Esophagus squamous epithelium (tissue), 5 donors: ENCODE measurements around the gene ADAMTSL3. TPM values are rescaled to one million over a fixed set of nuclear protein-coding genes. Genes with fewer than 3 reads are reported as not detected.

ENCODE experiments used
- DNase-seq: peaks from one replicate; lab custom pipeline; 2025; lab: John Stamatoyannopoulos, UW
- H3K27ac ChIP-seq, 4 donors: fragments of 200-600 bp; sonication (generic); one replicate each; pipeline ENCODE4 v1.5.1; 2016 to 2019; ENCODE audit warnings: mild to moderate bottlenecking in 1 of 4
- H3K27me3 ChIP-seq, 4 donors: fragments of 200-600 bp; sonication (generic); 1 replicate in 3 of 4; 2 replicates in 1 of 4; pipeline versions ENCODE4 v1.5.1 to v1.6.0; 2017 to 2021; ENCODE audit warnings: antibody characterized with exemption in 1 of 4
- H3K36me3 ChIP-seq, 3 donors: fragments of 200-600 bp; sonication (generic); one replicate each; pipeline ENCODE4 v1.5.1; 2016 to 2019
- H3K4me1 ChIP-seq, 3 donors: fragments of 200-600 bp; sonication (generic); one replicate each; pipeline ENCODE4 v1.5.1; 2017 to 2019
- H3K4me3 ChIP-seq, 4 donors: fragments of 200-600 bp; sonication (generic); 1 replicate in 3 of 4; 2 replicates in 1 of 4; pipeline ENCODE4 v1.5.1; 2016 to 2019; ENCODE audit warnings: mild to moderate bottlenecking in 2 of 4, moderate library complexity in 1 of 4
- H3K9me3 ChIP-seq, 3 donors: fragments of 200-600 bp; sonication (generic); one replicate each; pipeline ENCODE4 v1.5.1; 2016 to 2019
- POLR2A ChIP-seq, 4 donors: fragments of 450-650 bp; IDR thresholded peaks; one replicate each; pipeline ENCODE4 v1.6.1; 2017; ENCODE audit warnings: antibody characterized with exemption in 4 of 4, mild to moderate bottlenecking in 4 of 4, moderate library complexity in 3 of 4
- WGBS, 2 donors: methylation state at CpG; one replicate each; pipeline ENCODE4 v1.1.5; 2018; 5-methylcytosine and 5-hydroxymethylcytosine counted together
- intact Hi-C: fragments of 100-400 bp; cut with DNase I; formaldehyde crosslinking; loops from one replicate; pipeline ENCODE4 v1.15.0; 2022
- total RNA-seq, 4 donors: library from RNA; depleted of rRNA; stranded (reverse); fragments of >200 nt; gene quantifications; one replicate each; pipeline ENCODE4 v1.1.0, GENCODE V29; 2016
- TF ChIP-seq, protein P1 (sequence below), 6 experiments: fragments of 450-650 bp in 4 of 6; fragments of 200-600 bp in 2 of 6; sonication (generic) in 2 of 6; IDR thresholded peaks; one replicate each; pipeline ENCODE4 v1.5.1; 2016 to 2019; ENCODE audit warnings: antibody characterized with exemption in 6 of 6, mild to moderate bottlenecking in 4 of 6, moderate library complexity in 4 of 6
- donor health status: DM: yes; HTN: yes; CAD: no.

Gene ADAMTSL3
- total RNA-seq, 4 donors from 2014 or later: 0.11 to 3.2 (median 0.79) TPM

DNA sequence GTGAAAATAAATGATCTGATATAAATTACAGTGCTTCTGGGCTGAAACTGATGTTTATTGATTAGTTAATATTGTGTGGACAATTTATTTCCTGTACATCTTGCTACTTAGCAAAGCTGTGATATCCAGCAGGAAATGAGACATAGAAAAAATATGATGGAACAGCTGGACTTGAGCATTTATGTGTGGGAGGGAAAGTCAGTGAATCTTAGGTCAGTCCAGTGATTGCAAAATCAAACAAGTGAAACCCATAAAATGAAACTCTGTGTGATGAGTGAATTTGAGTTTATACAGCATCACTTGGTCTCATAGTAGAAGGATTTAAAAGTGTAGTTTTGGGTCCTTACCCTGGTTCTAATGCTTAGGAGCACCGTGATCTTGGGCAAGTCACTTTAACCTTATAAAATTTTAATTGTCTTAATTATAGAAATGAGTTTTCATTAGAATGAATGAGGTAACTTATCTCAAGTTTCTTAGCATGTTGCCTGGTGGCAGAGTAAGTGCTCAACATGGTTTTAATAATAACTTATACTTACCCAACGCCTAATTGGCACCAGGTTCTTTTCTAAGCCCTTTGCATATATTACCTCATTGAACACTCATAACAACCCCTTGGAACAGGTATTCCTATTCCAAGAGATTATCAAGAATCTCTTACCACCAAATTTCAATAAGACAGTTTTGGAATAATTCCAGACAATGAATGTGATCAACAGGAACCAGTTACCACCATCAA lies 194.6 kb downstream of the ADAMTSL3 start:
- peak overlapping the region in 2 of 4 donors; percentile 26 to 41 for H3K27ac ChIP-seq
- 54 to 70% methylated on average over 2 of the region's 2 CpGs for WGBS, 2 donors
- H3K4me1 ChIP-seq: peaks cover 0 to 52% (median 0%) of the 10 kb centered on the region in 3 donors
- no peaks in the 10 kb centered on the region for H3K9me3 ChIP-seq
- no peaks in the 10 kb centered on the region for H3K36me3 ChIP-seq
- TF ChIP-seq, protein P1, sequence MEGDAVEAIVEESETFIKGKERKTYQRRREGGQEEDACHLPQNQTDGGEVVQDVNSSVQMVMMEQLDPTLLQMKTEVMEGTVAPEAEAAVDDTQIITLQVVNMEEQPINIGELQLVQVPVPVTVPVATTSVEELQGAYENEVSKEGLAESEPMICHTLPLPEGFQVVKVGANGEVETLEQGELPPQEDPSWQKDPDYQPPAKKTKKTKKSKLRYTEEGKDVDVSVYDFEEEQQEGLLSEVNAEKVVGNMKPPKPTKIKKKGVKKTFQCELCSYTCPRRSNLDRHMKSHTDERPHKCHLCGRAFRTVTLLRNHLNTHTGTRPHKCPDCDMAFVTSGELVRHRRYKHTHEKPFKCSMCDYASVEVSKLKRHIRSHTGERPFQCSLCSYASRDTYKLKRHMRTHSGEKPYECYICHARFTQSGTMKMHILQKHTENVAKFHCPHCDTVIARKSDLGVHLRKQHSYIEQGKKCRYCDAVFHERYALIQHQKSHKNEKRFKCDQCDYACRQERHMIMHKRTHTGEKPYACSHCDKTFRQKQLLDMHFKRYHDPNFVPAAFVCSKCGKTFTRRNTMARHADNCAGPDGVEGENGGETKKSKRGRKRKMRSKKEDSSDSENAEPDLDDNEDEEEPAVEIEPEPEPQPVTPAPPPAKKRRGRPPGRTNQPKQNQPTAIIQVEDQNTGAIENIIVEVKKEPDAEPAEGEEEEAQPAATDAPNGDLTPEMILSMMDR (IDR thresholded peaks at IDR 0.05): no peak
- no peak for TF ChIP-seq POLR2A (IDR thresholded peaks at IDR 0.05)
- H3K27me3 ChIP-seq: no peaks in the 10 kb centered on the region
- no peak for DNase-seq
- intact Hi-C loops: no loop called here
- H3K4me3 ChIP-seq: no peak overlapping the region

DNA sequence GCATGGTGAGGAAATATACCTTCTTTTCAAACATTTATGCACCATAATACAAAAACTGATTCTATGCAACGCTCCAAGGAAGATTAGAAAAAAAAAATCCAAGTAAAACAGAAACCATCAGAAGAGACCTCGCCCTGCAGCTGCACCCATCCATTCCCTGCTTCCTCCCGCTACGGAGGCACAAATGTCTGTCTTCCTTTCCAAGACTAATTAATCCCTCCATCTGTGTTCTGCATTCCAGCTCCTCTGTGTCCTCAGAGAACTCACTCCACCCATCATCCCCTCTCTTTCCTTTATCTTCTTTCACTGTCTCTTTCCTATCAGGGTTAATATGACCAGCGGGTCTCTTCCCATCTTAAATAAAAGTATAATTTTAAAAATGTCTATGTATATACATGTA lies 196.1 kb downstream of the ADAMTSL3 start:
- Histone ChIP-seq H3K4me1 (peaks cover 0 to 53% (median 0%) of the 10 kb centered on the region in 3 donors), H3K27ac (peak overlapping the region in 1 of 4 donors; percentile 34), H3K36me3 (no peaks in the 10 kb centered on the region), H3K4me3 (no peak overlapping the region), H3K9me3 (no peaks in the 10 kb centered on the region), H3K27me3 (no peaks in the 10 kb centered on the region)
- intact Hi-C loops: no loop called here
- TF ChIP-seq, protein P1 (IDR thresholded peaks at IDR 0.05): no peak
- TF ChIP-seq POLR2A (IDR thresholded peaks at IDR 0.05): no peak
- 24 to 39% methylated on average over 5 of the region's 5 CpGs for WGBS, 2 donors
- DNase-seq: no peak

DNA sequence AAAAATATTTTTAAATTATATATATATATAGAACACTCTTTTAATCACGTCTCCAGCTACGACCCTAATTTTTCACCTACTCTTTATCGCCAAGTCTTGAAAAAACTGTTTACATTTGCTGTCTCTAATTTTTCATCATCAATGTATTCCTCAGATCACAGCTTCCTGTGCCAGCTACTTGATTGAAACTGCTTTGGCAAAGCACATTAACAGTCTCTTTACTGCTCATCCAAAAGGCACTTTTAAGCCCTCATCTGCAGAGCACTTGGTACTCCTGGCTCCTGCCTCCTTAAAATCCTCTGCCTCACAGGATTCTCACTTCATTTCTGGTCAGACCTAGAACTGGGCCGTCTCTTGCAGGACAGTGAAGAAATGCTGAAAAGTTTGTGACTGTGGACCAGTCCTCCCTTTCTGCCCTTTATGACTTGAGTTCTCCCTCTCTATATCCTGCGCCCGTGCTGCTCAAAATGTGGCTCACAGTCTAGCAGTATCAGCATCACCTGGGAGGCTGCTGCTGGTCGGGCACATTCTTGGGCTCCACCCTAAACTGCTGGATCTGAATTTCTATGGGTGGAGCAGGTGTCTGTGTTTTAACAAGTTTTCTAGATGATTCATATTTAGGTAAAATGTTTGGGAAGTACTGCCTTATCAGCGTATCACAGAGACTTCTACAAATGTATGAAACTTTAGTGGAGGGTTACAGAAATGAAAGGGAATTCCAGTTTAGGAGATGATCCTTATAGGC lies 196.8 kb downstream of the ADAMTSL3 start:
- TF ChIP-seq, protein P1 (IDR thresholded peaks at IDR 0.05): no peak
- TF ChIP-seq POLR2A (IDR thresholded peaks at IDR 0.05): no peak
- Histone ChIP-seq H3K27ac (peak overlapping the region in 3 of 4 donors; percentile 3 to 53 (median 34)), H3K4me3 (no peak overlapping the region), H3K9me3 (no peaks in the 10 kb centered on the region), H3K27me3 (no peaks in the 10 kb centered on the region), H3K36me3 (no peaks in the 10 kb centered on the region), H3K4me1 (peaks cover 0 to 56% (median 0%) of the 10 kb centered on the region in 3 donors)
- WGBS, 2 donors: 32 to 48% methylated on average over 8 of the region's 8 CpGs
- intact Hi-C loops: no loop called here
- DNase-seq: no peak

DNA sequence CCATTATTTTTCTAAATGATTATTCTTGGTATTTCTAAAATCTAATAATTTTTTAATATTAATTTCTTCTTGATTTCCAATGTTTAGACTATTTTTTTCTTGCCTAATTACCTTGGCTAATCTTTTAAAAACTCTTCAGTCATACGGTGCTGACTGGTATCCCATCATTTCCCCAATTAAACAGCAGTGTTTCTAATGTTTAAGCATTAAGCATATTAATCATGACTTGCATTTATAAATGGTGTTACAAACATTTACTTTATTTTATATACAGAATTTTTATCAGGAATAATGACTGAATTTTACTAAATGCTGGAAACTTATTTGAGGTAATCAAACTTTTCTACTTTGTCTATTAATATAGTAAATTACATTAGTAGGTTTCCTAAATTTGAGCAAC lies 199.3 kb downstream of the ADAMTSL3 start:
- no peaks in the 10 kb centered on the region for H3K9me3 ChIP-seq
- peaks cover 0 to 35% (median 0%) of the 10 kb centered on the region in 3 donors for H3K4me1 ChIP-seq
- 74% methylated on average over 1 of the region's 1 CpG for WGBS, 2 donors
- intact Hi-C loops: no loop called here
- H3K27me3 ChIP-seq: no peaks in the 10 kb centered on the region
- DNase-seq: no peak
- H3K36me3 ChIP-seq: no peaks in the 10 kb centered on the region
- H3K27ac ChIP-seq: no peak overlapping the region
- no peak overlapping the region for H3K4me3 ChIP-seq
- TF ChIP-seq, protein P1 (IDR thresholded peaks at IDR 0.05): no peak
- no peak for TF ChIP-seq POLR2A (IDR thresholded peaks at IDR 0.05)

DNA sequence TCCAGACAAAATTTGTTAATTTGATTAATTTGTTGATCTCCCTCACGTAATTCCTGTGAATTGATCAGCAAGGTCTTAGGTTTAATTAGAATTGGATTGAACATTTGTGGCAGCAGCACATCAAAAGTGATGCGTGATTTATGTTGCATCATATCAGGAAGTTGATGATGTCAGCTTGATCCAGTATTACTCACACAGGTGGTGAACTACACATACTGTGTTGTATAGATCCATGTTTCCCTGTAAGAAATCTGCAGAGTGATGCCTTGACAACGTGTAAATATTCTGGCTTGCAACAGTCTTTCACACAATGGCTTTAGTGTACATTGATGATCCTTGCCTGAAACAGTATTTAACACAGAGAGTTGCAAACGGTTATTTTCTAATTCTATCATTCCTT lies 200.4 kb downstream of the ADAMTSL3 start:
- no peak overlapping the region for H3K27ac ChIP-seq
- 31 to 34% methylated on average over 4 of the region's 4 CpGs for WGBS, 2 donors
- no peaks in the 10 kb centered on the region for H3K27me3 ChIP-seq
- no peak for DNase-seq
- no peaks in the 10 kb centered on the region for H3K36me3 ChIP-seq
- TF ChIP-seq POLR2A (IDR thresholded peaks at IDR 0.05): no peak
- TF ChIP-seq, protein P1 (IDR thresholded peaks at IDR 0.05): no peak
- H3K4me1 ChIP-seq: peaks cover 0 to 27% (median 0%) of the 10 kb centered on the region in 3 donors
- H3K4me3 ChIP-seq: no peak overlapping the region
- no peaks in the 10 kb centered on the region for H3K9me3 ChIP-seq
- intact Hi-C loops: no loop called here
